ENCODE results near the gene METRNL.

Gene METRNL

GRCh38 chr17:83107656-83108048 lies 28.2 kb downstream of the METRNL start:
- Histone ChIP-seq H3K4me3 (ENCODE audit: low read length) (no peak overlapping the region), H3K4me1 (ENCODE audit: low read length) (no peaks in the 10 kb centered on the region), H3K4me2 (ENCODE audit: low read depth, low read length) (no peak overlapping the region), H3K9me2 (replicated peaks; ENCODE audit: insufficient read depth, low read length) (no peaks in the 10 kb centered on the region), H4K20me1 (ENCODE audit: insufficient read depth, low read length) (no peaks in the 10 kb centered on the region), H3K36me3 (replicated peaks; ENCODE audit: insufficient read depth, low read length) (no peaks in the 10 kb centered on the region), H3K9ac (ENCODE audit: low read length) (no peak overlapping the region), H3K79me2 (ENCODE audit: low read length) (no peaks in the 10 kb centered on the region), H3K27ac (ENCODE audit: low read length) (no peak overlapping the region), H2AFZ (ENCODE audit: low read length) (no peak overlapping the region), H3F3A (ENCODE audit: insufficient read depth, low read length) (no peaks in the 10 kb centered on the region), H3K9me3 (replicated peaks; ENCODE audit: insufficient read depth, low read length) (no peaks in the 10 kb centered on the region), H3K27me3 (replicated peaks; ENCODE audit: insufficient read depth, low read length) (peaks cover 82% of the 10 kb centered on the region)
- TF ChIP-seq EZH2 (optimal IDR thresholded peaks at IDR 0.05; ENCODE audit: low read depth, low read length) (no peak), EZH2phosphoT487 (IDR thresholded peaks at IDR 0.05; ENCODE audit: low read length) (no peak)
- TF ChIP-seq, protein P1, sequence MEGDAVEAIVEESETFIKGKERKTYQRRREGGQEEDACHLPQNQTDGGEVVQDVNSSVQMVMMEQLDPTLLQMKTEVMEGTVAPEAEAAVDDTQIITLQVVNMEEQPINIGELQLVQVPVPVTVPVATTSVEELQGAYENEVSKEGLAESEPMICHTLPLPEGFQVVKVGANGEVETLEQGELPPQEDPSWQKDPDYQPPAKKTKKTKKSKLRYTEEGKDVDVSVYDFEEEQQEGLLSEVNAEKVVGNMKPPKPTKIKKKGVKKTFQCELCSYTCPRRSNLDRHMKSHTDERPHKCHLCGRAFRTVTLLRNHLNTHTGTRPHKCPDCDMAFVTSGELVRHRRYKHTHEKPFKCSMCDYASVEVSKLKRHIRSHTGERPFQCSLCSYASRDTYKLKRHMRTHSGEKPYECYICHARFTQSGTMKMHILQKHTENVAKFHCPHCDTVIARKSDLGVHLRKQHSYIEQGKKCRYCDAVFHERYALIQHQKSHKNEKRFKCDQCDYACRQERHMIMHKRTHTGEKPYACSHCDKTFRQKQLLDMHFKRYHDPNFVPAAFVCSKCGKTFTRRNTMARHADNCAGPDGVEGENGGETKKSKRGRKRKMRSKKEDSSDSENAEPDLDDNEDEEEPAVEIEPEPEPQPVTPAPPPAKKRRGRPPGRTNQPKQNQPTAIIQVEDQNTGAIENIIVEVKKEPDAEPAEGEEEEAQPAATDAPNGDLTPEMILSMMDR (IDR thresholded peaks at IDR 0.05; ENCODE audit: low read length) = no peak
- DNase-seq = no peak

DNA sequence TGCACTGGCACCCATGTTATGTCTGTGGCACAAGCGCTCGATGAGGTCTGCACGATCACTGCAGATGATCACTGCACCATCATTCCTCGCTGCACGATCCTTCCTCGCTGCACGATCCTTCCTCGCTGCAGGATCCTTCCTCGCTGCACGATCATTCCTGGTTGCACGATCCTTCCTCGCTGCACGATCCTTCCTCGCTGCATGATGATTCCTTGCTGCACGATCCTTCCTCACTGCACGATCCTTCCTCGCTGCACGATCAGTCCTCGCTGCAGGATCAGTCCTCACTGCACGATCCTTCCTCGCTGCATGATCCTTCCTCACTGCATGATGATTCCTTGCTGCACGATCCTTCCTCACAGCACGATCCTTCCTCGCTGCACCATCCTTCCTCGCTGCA lies 29.3 kb downstream of the METRNL start:
- Histone ChIP-seq H3K9ac (ENCODE audit: low read length) (no peak overlapping the region), H2AFZ (ENCODE audit: low read length) (no peak overlapping the region), H3K27me3 (replicated peaks; ENCODE audit: insufficient read depth, low read length) (peaks cover 92% of the 10 kb centered on the region), H3F3A (ENCODE audit: insufficient read depth, low read length) (no peaks in the 10 kb centered on the region), H3K9me2 (replicated peaks; ENCODE audit: insufficient read depth, low read length) (no peaks in the 10 kb centered on the region), H3K9me3 (replicated peaks; ENCODE audit: insufficient read depth, low read length) (no peaks in the 10 kb centered on the region), H3K27ac (ENCODE audit: low read length) (no peak overlapping the region), H3K4me1 (ENCODE audit: low read length) (no peaks in the 10 kb centered on the region), H3K36me3 (replicated peaks; ENCODE audit: insufficient read depth, low read length) (no peaks in the 10 kb centered on the region), H3K4me3 (ENCODE audit: low read length) (no peak overlapping the region), H3K79me2 (ENCODE audit: low read length) (no peaks in the 10 kb centered on the region), H3K4me2 (ENCODE audit: low read depth, low read length) (no peak overlapping the region), H4K20me1 (ENCODE audit: insufficient read depth, low read length) (no peaks in the 10 kb centered on the region)
- no peak for TF ChIP-seq EZH2 (optimal IDR thresholded peaks at IDR 0.05; ENCODE audit: low read depth, low read length)
- no peak for TF ChIP-seq EZH2phosphoT487 (IDR thresholded peaks at IDR 0.05; ENCODE audit: low read length)
- DNase-seq = no peak

DNA sequence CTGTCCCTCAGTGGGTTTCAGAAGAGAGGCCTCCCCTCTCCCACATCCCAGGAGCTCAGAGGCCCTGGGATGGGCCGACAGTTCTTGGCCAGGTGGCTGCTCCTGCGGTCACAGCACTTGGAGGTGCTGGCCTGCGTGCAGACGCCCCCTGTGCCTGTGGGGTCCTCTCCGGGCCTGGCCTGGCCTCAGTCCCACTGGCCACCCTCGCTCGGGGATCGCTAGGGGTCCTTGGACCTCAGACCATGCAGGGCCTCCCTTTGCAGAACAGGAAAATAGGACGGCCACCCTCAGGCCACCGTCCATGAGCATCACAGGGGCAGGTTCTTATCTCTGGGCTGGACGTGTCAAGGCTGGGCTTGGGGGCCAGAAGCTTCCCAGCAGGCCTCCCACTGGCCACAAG lies 30.0 kb downstream of the METRNL start:
- Histone ChIP-seq H3K9me3 (replicated peaks; ENCODE audit: insufficient read depth, low read length) (no peaks in the 10 kb centered on the region), H3K4me1 (ENCODE audit: low read length) (no peaks in the 10 kb centered on the region), H3K36me3 (replicated peaks; ENCODE audit: insufficient read depth, low read length) (no peaks in the 10 kb centered on the region), H3K4me3 (ENCODE audit: low read length) (no peak overlapping the region), H3F3A (ENCODE audit: insufficient read depth, low read length) (no peaks in the 10 kb centered on the region), H3K27me3 (replicated peaks; ENCODE audit: insufficient read depth, low read length) (peaks cover 91% of the 10 kb centered on the region), H3K4me2 (ENCODE audit: low read depth, low read length) (no peak overlapping the region), H3K79me2 (ENCODE audit: low read length) (no peaks in the 10 kb centered on the region), H4K20me1 (ENCODE audit: insufficient read depth, low read length) (no peaks in the 10 kb centered on the region), H3K27ac (ENCODE audit: low read length) (no peak overlapping the region), H3K9me2 (replicated peaks; ENCODE audit: insufficient read depth, low read length) (no peaks in the 10 kb centered on the region), H3K9ac (ENCODE audit: low read length) (no peak overlapping the region), H2AFZ (ENCODE audit: low read length) (no peak overlapping the region)
- TF ChIP-seq, protein P1 (IDR thresholded peaks at IDR 0.05; ENCODE audit: low read length) = no peak
- no peak for TF ChIP-seq EZH2phosphoT487 (IDR thresholded peaks at IDR 0.05; ENCODE audit: low read length)
- TF ChIP-seq EZH2 (optimal IDR thresholded peaks at IDR 0.05; ENCODE audit: low read depth, low read length) = no peak
- DNase-seq = no peak

DNA sequence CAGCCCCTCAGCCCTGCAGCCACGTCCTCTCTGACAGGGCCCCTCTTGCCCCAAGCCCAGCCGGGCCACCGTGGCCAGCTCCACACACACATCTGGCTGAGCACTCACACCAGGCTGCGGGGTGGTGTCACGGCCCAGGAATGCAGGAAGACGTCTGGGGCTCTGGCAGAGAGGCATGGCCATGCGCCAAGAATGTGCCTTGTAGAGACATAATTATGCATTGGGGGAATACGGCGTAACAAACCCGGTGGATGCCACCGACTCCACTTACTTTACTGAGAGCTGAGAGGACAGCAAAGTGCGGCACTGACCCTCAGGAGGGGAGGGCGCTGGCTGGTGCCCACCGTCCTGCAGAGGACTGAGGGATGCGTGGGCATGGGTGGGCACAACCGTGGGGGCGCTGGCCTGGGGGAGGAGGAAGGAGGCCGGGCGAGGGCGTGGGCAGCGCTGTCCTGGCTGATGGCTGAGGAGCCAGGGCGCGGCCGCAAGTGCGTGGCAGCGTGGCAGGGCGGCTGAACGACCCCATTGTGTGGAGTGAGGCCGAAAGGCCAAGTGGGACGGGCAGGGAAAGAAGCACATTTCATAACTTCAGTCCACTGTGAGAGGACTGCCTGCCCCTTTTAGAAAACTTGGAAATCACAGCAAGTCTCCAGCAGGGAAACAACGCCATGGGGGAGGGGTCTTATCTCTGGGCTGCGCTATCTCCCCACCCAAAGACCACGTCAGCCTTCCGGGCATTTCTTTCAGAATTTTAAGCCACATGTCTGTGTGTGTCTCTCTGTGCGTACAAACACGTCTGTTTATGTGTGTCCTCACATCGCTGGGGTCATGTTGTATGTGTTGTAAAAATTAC lies 30.6 kb downstream of the METRNL start:
- no peak for DNase-seq
- Histone ChIP-seq H3K9me2 (replicated peaks; ENCODE audit: insufficient read depth, low read length) (no peaks in the 10 kb centered on the region), H3K79me2 (ENCODE audit: low read length) (no peaks in the 10 kb centered on the region), H3K4me1 (ENCODE audit: low read length) (no peaks in the 10 kb centered on the region), H3K36me3 (replicated peaks; ENCODE audit: insufficient read depth, low read length) (no peaks in the 10 kb centered on the region), H3K9me3 (replicated peaks; ENCODE audit: insufficient read depth, low read length) (no peaks in the 10 kb centered on the region), H3F3A (ENCODE audit: insufficient read depth, low read length) (no peaks in the 10 kb centered on the region), H4K20me1 (ENCODE audit: insufficient read depth, low read length) (no peaks in the 10 kb centered on the region), H3K27ac (ENCODE audit: low read length) (no peak overlapping the region), H2AFZ (ENCODE audit: low read length) (no peak overlapping the region), H3K9ac (ENCODE audit: low read length) (no peak overlapping the region), H3K4me3 (ENCODE audit: low read length) (no peak overlapping the region), H3K27me3 (replicated peaks; ENCODE audit: insufficient read depth, low read length) (peaks cover 94% of the 10 kb centered on the region), H3K4me2 (ENCODE audit: low read depth, low read length) (no peak overlapping the region)
- TF ChIP-seq, protein P1 (IDR thresholded peaks at IDR 0.05; ENCODE audit: low read length) = no peak
- no peak for TF ChIP-seq EZH2phosphoT487 (IDR thresholded peaks at IDR 0.05; ENCODE audit: low read length)
- TF ChIP-seq EZH2 (optimal IDR thresholded peaks at IDR 0.05; ENCODE audit: low read depth, low read length) = no peak

Data from MM.1S (cell line).